OCI-LY1 (cell line): Measurements from ENCODE around the gene TLCD2.

ENCODE experiments used
- EZH2 ChIP-seq: fragments of 200-600 bp; sonication (generic), shearing (Covaris generic); IDR thresholded peaks from 2 replicates; pipeline ENCODE4 v1.8.0; 2017; ENCODE audit warnings: borderline replicate concordance, mixed run types, mild to moderate bottlenecking, antibody characterized with exemption, low read length, moderate library complexity, mixed read lengths
- TF ChIP-seq, protein P1 (sequence below): fragments of 200-600 bp; sonication (generic), shearing (Covaris generic); IDR thresholded peaks from 2 replicates; pipeline ENCODE4 v1.5.1; 2017; ENCODE audit warnings: mild to moderate bottlenecking, antibody characterized with exemption, low read length, moderate library complexity, mixed read lengths

DNA sequence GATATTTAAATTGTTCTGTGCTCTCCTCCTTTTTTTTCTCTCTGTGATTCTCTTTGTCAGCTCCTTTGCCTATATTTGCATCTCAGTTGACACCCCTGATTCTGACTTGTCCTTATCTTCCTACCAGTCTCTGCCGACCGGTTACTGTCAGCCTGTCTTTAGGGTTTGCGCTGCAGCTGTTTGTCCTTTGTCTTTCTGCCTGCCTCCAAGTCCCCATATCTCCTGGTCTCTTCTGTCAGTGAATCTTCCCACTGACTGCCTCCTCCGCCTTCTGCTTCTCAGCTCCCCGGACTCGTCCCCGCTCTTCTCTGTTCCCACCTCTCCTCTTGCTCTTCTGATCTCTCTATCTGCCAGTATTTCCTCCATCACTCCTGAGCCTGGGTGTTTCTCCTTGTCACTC, 5.2 kb downstream of the TLCD2 start:
- TF ChIP-seq, protein P1, sequence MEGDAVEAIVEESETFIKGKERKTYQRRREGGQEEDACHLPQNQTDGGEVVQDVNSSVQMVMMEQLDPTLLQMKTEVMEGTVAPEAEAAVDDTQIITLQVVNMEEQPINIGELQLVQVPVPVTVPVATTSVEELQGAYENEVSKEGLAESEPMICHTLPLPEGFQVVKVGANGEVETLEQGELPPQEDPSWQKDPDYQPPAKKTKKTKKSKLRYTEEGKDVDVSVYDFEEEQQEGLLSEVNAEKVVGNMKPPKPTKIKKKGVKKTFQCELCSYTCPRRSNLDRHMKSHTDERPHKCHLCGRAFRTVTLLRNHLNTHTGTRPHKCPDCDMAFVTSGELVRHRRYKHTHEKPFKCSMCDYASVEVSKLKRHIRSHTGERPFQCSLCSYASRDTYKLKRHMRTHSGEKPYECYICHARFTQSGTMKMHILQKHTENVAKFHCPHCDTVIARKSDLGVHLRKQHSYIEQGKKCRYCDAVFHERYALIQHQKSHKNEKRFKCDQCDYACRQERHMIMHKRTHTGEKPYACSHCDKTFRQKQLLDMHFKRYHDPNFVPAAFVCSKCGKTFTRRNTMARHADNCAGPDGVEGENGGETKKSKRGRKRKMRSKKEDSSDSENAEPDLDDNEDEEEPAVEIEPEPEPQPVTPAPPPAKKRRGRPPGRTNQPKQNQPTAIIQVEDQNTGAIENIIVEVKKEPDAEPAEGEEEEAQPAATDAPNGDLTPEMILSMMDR, result no peak
- no peak for TF ChIP-seq EZH2
